Ishikawa (cell line): ENCODE data around the gene HOXC6.

Experiments used
- CEBPB ChIP-seq: IDR thresholded peaks from 2 replicates; pipeline ENCODE4 v1.6.1; 2012
- EP300 ChIP-seq: IDR thresholded peaks from 2 replicates; pipeline ENCODE4 v1.6.1; 2012; ENCODE audit warnings: borderline replicate concordance
- NFIC ChIP-seq: IDR thresholded peaks from 2 replicates; pipeline ENCODE4 v1.6.1; 2012
- TAF1 ChIP-seq: IDR thresholded peaks from 2 replicates; pipeline ENCODE4 v1.6.1; 2012; ENCODE audit warnings: low read depth, mild to moderate bottlenecking
- TEAD4 ChIP-seq: IDR thresholded peaks from 2 replicates; pipeline ENCODE4 v1.6.1; 2012
- YY1 ChIP-seq: IDR thresholded peaks from 2 replicates; pipeline ENCODE4 v1.6.1; 2012; ENCODE audit warnings: low read depth
- TF ChIP-seq, protein P1 (sequence below): IDR thresholded peaks from 2 replicates; pipeline ENCODE4 v1.6.1; 2012; ENCODE audit warnings: low read depth, mild to moderate bottlenecking
- TF ChIP-seq, protein P2 (sequence below): IDR thresholded peaks from 2 replicates; pipeline ENCODE4 v1.6.1; 2012

DNA sequence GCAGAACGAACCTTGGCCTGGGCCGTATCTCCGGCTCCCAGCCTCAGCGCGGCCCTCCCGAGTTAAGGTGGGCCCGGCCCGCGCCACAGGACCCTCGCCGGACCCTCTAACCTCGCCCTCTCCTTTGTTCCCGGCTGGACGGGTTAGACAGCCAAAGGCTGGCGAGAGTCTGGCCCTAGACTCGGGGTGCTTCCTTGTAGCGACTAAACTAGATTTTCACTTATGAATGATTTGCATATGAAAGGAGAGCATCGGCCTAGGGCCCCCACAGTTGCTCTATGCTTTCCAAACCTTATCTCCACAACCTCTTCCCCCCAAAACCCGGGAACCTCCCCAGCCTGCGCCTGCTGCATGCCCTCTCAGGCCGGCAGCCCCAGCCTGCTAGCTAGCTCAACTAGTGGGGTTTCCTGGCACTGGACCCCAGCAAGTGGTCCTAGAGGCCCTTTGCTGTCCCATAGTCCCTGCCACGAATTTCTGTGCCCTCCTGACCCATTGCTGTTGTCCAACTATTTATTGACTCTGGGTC lies 6.6 kb downstream of the HOXC6 start:
- TF ChIP-seq CEBPB = no peak
- no peak for TF ChIP-seq TEAD4
- TF ChIP-seq, protein P1, sequence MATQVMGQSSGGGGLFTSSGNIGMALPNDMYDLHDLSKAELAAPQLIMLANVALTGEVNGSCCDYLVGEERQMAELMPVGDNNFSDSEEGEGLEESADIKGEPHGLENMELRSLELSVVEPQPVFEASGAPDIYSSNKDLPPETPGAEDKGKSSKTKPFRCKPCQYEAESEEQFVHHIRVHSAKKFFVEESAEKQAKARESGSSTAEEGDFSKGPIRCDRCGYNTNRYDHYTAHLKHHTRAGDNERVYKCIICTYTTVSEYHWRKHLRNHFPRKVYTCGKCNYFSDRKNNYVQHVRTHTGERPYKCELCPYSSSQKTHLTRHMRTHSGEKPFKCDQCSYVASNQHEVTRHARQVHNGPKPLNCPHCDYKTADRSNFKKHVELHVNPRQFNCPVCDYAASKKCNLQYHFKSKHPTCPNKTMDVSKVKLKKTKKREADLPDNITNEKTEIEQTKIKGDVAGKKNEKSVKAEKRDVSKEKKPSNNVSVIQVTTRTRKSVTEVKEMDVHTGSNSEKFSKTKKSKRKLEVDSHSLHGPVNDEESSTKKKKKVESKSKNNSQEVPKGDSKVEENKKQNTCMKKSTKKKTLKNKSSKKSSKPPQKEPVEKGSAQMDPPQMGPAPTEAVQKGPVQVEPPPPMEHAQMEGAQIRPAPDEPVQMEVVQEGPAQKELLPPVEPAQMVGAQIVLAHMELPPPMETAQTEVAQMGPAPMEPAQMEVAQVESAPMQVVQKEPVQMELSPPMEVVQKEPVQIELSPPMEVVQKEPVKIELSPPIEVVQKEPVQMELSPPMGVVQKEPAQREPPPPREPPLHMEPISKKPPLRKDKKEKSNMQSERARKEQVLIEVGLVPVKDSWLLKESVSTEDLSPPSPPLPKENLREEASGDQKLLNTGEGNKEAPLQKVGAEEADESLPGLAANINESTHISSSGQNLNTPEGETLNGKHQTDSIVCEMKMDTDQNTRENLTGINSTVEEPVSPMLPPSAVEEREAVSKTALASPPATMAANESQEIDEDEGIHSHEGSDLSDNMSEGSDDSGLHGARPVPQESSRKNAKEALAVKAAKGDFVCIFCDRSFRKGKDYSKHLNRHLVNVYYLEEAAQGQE = no peak
- TF ChIP-seq, protein P2, sequence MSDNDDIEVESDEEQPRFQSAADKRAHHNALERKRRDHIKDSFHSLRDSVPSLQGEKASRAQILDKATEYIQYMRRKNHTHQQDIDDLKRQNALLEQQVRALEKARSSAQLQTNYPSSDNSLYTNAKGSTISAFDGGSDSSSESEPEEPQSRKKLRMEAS = no peak
- no peak for TF ChIP-seq EP300
- TF ChIP-seq TAF1 = no peak
- no peak for TF ChIP-seq YY1
- no peak for TF ChIP-seq NFIC
